ENCODE measurements around the gene SMARCAL1.

The SMARCAL1 gene

DNA sequence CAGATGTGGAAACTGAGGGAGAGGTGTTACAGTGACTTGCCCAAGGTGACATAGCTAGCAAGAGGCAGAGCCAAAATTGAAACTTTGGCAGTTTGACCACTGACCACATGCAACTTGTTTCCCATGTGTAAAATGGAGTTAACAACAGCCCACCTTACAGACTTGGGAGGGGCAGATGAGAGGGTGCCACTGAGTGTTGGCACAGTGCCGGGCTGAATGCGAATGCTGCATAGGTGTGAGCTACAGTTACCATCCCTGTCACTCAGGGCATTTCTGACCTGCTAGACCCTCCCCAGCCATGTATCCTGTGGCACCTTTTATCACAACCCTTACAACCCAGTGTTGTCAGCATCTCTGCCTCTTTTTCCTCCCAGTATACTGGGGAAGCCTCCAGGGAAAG is 10.8 kb downstream of the SMARCAL1 start:
- no peak overlapping the region for H3K27ac ChIP-seq (ENCODE audit: extremely low read depth, low read depth, low read length)
- CTCF ChIA-PET = interaction anchor here (1.6 kb wide), 1 partner anchor 18 kb away, joined by 7 read pairs; no protein-coding TSS in a partner anchor
- no peaks in the 10 kb centered on the region for H3K9me3 ChIP-seq (ENCODE audit: control insufficient read depth, insufficient read depth, low read depth, low read length)
- H3K36me3 ChIP-seq (ENCODE audit: control insufficient read depth in 2 of 2, insufficient read depth in 1 of 2, low read length in 2 of 2) = peaks cover 27 to 95% of the 10 kb centered on the region in 2 experiments
- no peak for TF ChIP-seq ZIC2 (tag by site-specific recombination; IDR thresholded peaks at IDR 0.05)
- TF ChIP-seq KLF16 (tag by site-specific recombination; IDR thresholded peaks at IDR 0.05) = no peak
- no peak for TF ChIP-seq TCF7L2 (IDR thresholded peaks at IDR 0.05; ENCODE audit: borderline replicate concordance, low read depth, low read length)
- no peak for TF ChIP-seq ZNF221 (tag by site-specific recombination; IDR thresholded peaks at IDR 0.05; ENCODE audit: borderline replicate concordance)
- TF ChIP-seq, protein P1, sequence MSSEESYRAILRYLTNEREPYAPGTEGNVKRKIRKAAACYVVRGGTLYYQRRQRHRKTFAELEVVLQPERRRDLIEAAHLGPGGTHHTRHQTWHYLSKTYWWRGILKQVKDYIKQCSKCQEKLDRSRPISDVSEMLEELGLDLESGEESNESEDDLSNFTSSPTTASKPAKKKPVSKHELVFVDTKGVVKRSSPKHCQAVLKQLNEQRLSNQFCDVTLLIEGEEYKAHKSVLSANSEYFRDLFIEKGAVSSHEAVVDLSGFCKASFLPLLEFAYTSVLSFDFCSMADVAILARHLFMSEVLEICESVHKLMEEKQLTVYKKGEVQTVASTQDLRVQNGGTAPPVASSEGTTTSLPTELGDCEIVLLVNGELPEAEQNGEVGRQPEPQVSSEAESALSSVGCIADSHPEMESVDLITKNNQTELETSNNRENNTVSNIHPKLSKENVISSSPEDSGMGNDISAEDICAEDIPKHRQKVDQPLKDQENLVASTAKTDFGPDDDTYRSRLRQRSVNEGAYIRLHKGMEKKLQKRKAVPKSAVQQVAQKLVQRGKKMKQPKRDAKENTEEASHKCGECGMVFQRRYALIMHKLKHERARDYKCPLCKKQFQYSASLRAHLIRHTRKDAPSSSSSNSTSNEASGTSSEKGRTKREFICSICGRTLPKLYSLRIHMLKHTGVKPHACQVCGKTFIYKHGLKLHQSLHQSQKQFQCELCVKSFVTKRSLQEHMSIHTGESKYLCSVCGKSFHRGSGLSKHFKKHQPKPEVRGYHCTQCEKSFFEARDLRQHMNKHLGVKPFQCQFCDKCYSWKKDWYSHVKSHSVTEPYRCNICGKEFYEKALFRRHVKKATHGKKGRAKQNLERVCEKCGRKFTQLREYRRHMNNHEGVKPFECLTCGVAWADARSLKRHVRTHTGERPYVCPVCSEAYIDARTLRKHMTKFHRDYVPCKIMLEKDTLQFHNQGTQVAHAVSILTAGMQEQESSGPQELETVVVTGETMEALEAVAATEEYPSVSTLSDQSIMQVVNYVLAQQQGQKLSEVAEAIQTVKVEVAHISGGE (tag by site-specific recombination; conservative IDR thresholded peaks at IDR 0.05; ENCODE audit: low read depth) = no peak
- TF ChIP-seq, protein P2, sequence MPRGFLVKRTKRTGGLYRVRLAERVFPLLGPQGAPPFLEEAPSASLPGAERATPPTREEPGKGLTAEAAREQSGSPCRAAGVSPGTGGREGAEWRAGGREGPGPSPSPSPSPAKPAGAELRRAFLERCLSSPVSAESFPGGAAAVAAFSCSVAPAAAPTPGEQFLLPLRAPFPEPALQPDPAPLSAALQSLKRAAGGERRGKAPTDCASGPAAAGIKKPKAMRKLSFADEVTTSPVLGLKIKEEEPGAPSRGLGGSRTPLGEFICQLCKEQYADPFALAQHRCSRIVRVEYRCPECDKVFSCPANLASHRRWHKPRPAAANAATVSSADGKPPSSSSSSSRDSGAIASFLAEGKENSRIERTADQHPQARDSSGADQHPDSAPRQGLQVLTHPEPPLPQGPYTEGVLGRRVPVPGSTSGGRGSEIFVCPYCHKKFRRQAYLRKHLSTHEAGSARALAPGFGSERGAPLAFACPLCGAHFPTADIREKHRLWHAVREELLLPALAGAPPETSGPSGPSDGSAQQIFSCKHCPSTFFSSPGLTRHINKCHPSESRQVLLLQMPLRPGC (tag by site-specific recombination; IDR thresholded peaks at IDR 0.05) = no peak
- TF ChIP-seq, protein P3, sequence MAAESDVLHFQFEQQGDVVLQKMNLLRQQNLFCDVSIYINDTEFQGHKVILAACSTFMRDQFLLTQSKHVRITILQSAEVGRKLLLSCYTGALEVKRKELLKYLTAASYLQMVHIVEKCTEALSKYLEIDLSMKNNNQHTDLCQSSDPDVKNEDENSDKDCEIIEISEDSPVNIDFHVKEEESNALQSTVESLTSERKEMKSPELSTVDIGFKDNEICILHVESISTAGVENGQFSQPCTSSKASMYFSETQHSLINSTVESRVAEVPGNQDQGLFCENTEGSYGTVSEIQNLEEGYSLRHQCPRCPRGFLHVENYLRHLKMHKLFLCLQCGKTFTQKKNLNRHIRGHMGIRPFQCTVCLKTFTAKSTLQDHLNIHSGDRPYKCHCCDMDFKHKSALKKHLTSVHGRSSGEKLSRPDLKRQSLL (tag by site-specific recombination; IDR thresholded peaks at IDR 0.05) = no peak
- no peak for TF ChIP-seq ZXDB (tag by site-specific recombination; IDR thresholded peaks at IDR 0.05)
- no peak for TF ChIP-seq HOXC10 (CRISPR knock-in tag; IDR thresholded peaks at IDR 0.05)
- TF ChIP-seq ZNF133 (tag by site-specific recombination; IDR thresholded peaks at IDR 0.05) = no peak
- TF ChIP-seq ZNF423 (tag by site-specific recombination; IDR thresholded peaks at IDR 0.05) = no peak
- TF ChIP-seq, protein P4, sequence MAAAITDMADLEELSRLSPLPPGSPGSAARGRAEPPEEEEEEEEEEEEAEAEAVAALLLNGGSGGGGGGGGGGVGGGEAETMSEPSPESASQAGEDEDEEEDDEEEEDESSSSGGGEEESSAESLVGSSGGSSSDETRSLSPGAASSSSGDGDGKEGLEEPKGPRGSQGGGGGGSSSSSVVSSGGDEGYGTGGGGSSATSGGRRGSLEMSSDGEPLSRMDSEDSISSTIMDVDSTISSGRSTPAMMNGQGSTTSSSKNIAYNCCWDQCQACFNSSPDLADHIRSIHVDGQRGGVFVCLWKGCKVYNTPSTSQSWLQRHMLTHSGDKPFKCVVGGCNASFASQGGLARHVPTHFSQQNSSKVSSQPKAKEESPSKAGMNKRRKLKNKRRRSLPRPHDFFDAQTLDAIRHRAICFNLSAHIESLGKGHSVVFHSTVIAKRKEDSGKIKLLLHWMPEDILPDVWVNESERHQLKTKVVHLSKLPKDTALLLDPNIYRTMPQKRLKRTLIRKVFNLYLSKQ (tag by site-specific recombination; IDR thresholded peaks at IDR 0.05; ENCODE audit: borderline replicate concordance) = no peak
- TF ChIP-seq PRDM1 (tag by site-specific recombination; IDR thresholded peaks at IDR 0.05) = no peak
- TF ChIP-seq KLF7 (tag by site-specific recombination; IDR thresholded peaks at IDR 0.05; ENCODE audit: borderline replicate concordance) = no peak
- TF ChIP-seq ZNF600 (tag by site-specific recombination; IDR thresholded peaks at IDR 0.05) = no peak
- POLR2A ChIA-PET = no interaction called here
- H3K4me3 ChIP-seq (ENCODE audit: low read depth, low read length) = no peak overlapping the region
- no peaks in the 10 kb centered on the region for H3K4me1 ChIP-seq (ENCODE audit: control insufficient read depth, insufficient read depth, low read length)

DNA sequence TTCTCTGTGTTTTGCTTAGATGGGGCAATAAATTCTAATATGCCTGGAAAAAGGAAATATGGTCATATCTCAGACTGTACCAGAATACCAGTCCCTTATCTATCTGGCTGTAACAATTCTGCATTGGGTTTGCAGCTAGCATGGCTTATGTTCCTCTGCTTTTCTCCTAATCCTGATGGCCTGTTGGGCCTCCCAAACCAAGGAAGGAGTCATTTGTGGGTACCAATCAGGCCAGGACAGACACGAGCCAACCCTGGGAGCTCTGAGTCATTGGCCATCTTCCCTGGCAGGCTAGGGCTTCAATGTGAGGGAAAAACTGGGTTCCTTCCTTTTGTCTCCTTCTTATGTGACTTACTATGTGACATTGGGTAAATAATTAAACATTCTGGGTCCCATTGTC is 12.0 kb downstream of the SMARCAL1 start:
- TF ChIP-seq ZNF558 (tag by site-specific recombination; IDR thresholded peaks at IDR 0.05) (no peak), GFI1B (tag by site-specific recombination; IDR thresholded peaks at IDR 0.05) (no peak), ZBTB7A (tag by site-specific recombination; IDR thresholded peaks at IDR 0.05; ENCODE audit: low read depth) (no peak)
- TF ChIP-seq, protein P2 (tag by site-specific recombination; IDR thresholded peaks at IDR 0.05) = no peak
- H3K27ac ChIP-seq (ENCODE audit: extremely low read depth, low read depth, low read length) = no peak overlapping the region
- CTCF ChIA-PET = interaction anchor here (1.3 kb wide), 1 partner anchor 9 kb away, joined by 3 read pairs; no protein-coding TSS in a partner anchor
- H3K4me3 ChIP-seq (ENCODE audit: low read depth, low read length) = no peak overlapping the region
- POLR2A ChIA-PET = interaction anchor here (1.0 kb wide), 1 partner anchor 74 kb away, joined by 3 read pairs; the partner anchor contains the start of gene RPL37A
- no peaks in the 10 kb centered on the region for H3K9me3 ChIP-seq (ENCODE audit: control insufficient read depth, insufficient read depth, low read depth, low read length)
- no peaks in the 10 kb centered on the region for H3K4me1 ChIP-seq (ENCODE audit: control insufficient read depth, insufficient read depth, low read length)
- H3K36me3 ChIP-seq (ENCODE audit: control insufficient read depth in 2 of 2, insufficient read depth in 1 of 2, low read length in 2 of 2) = peaks cover 27 to 99% of the 10 kb centered on the region in 2 experiments

Measured in HEK293 (cell line).